ENCODE results near the gene AHDC1.

- no peak for TF ChIP-seq EZH2phosphoT487 (IDR thresholded peaks at IDR 0.05; ENCODE audit: low read length)
- TF ChIP-seq CTCF (IDR thresholded peaks at IDR 0.05; ENCODE audit: low read length): no peak
- TF ChIP-seq EZH2 (optimal IDR thresholded peaks at IDR 0.05; ENCODE audit: low read depth, low read length): no peak
These were observed 47.5 kb downstream of the AHDC1 start for GRCh38 chr1:27556435-27556780.

All from MM.1S (cell line).